Natural killer cell (primary cell): Measurements from ENCODE around the gene ARID1B. TPM values are rescaled to one million over a fixed set of nuclear protein-coding genes. Genes with fewer than 3 reads are reported as not detected.

Experiments used
- ATAC-seq, 3 donors: fragments of 150-1000 bp in 2 of 3; fragments of 200-7000 bp in 1 of 3; cut with Tn5 transposase; 1 replicate in 1 of 3; 2 replicates in 2 of 3; pipeline ENCODE4 v1.10.0; 2021; ENCODE audit warnings: mild to moderate bottlenecking in 2 of 3, moderate library complexity in 2 of 3
- DNase-seq, 2 donors: peaks; one replicate each; pipeline versions ENCODE4 v3.0.0 to v3.0.0-alpha.2; 2013 to 2021; ENCODE audit warnings: mixed read lengths in 1 of 2
- H3K27ac ChIP-seq: one replicate; pipeline ENCODE4 v1.5.1; 2013; ENCODE audit warnings: mild to moderate bottlenecking, low read length
- H3K27me3 ChIP-seq: one replicate; pipeline ENCODE4 v1.6.1; 2013; ENCODE audit warnings: low read length; ENCODE audit not compliant: control insufficient read depth, insufficient read depth
- H3K36me3 ChIP-seq: one replicate; pipeline ENCODE4 v1.6.1; 2013; ENCODE audit warnings: low read length; ENCODE audit not compliant: control insufficient read depth, insufficient read depth
- H3K4me1 ChIP-seq: one replicate; pipeline ENCODE4 v1.6.1; 2013; ENCODE audit warnings: low read length; ENCODE audit not compliant: control insufficient read depth, insufficient read depth
- H3K4me3 ChIP-seq: one replicate; pipeline ENCODE4 v1.5.1; 2013; ENCODE audit warnings: low read length
- H3K9me3 ChIP-seq: one replicate; pipeline ENCODE4 v1.6.1; 2013; ENCODE audit warnings: low read length; ENCODE audit not compliant: control insufficient read depth, insufficient read depth
- H3K27ac Mint-ChIP-seq, 2 donors: one replicate each; pipeline ENCODE4 v1.8.0; 2022; ENCODE audit warnings: mild to moderate bottlenecking in 2 of 2, mixed read lengths in 2 of 2, moderate library complexity in 1 of 2
- H3K27me3 Mint-ChIP-seq, 2 donors: one replicate each; pipeline ENCODE4 v1.8.0; 2022; ENCODE audit warnings: low read depth in 2 of 2, mixed read lengths in 2 of 2
- H3K36me3 Mint-ChIP-seq: one replicate; pipeline ENCODE4 v1.8.0; 2022; ENCODE audit warnings: mixed read lengths
- H3K4me1 Mint-ChIP-seq, 2 donors: one replicate each; pipeline ENCODE4 v1.8.0; 2022; ENCODE audit warnings: mixed read lengths in 2 of 2
- H3K4me3 Mint-ChIP-seq: one replicate; pipeline ENCODE4 v1.8.0; 2022; ENCODE audit warnings: mild to moderate bottlenecking, moderate library complexity, mixed read lengths
- H3K9me3 Mint-ChIP-seq, 2 donors: one replicate each; pipeline ENCODE4 v1.8.0; 2022; ENCODE audit warnings: mixed read lengths in 2 of 2
- CTCF ChIP-seq: fragments of 200-600 bp; IDR thresholded peaks from one replicate; pipeline ENCODE4 v1.8.0; 2022; ENCODE audit warnings: antibody characterized with exemption
- WGBS: methylation state at CpG from one replicate; pipeline ENCODE4 v1.1.7; 2013; ENCODE audit warnings: missing lambda C conversion rate; ENCODE audit not compliant: insufficient coverage; 5-methylcytosine and 5-hydroxymethylcytosine counted together
- intact Hi-C: fragments of 100-400 bp; cut with micrococcal nuclease; formaldehyde crosslinking; loops from one replicate; pipeline ENCODE4 v1.14.2; 2022
- total RNA-seq, 4 donors: library from RNA; stranded (reverse); fragments of 120-200 nt in 1 of 4; gene quantifications; one replicate each; pipeline versions ENCODE4 v1.2.3 to v1.2.4, GENCODE V29; 2013 to 2022

Gene ARID1B
- total RNA-seq, 3 donors from 2014 or later (not counting 1 experiment from before 2014, with no cell fraction given), result 180 to 201 (median 189) TPM

GRCh38 chr6:156731396-156731795, 45.8 kb upstream of the ARID1B start:
- H3K27me3 ChIP-seq, result no peaks in the 10 kb centered on the region
- Mint-ChIP-seq H3K36me3 (no peaks in the 10 kb centered on the region), H3K27ac (no peak overlapping the region), H3K27me3 (peaks cover 0 to 8% of the 10 kb centered on the region in 2 donors), H3K9me3 (no peaks in the 10 kb centered on the region), H3K4me3 (no peak overlapping the region), H3K4me1 (no peaks in the 10 kb centered on the region)
- no peaks in the 10 kb centered on the region for H3K4me1 ChIP-seq
- TF ChIP-seq CTCF, result no peak
- 94% methylated on average over 4 of the region's 4 CpGs for WGBS
- ATAC-seq, result no peak
- H3K4me3 ChIP-seq, result no peak overlapping the region
- DNase-seq, result no peak
- intact Hi-C loops, result no loop called here
- no peaks in the 10 kb centered on the region for H3K36me3 ChIP-seq
- H3K27ac ChIP-seq, result no peak overlapping the region
- H3K9me3 ChIP-seq, result no peaks in the 10 kb centered on the region

GRCh38 chr6:156735751-156736150, 41.4 kb upstream of the ARID1B start:
- Histone ChIP-seq H3K4me1 (no peaks in the 10 kb centered on the region), H3K27me3 (no peaks in the 10 kb centered on the region), H3K36me3 (no peaks in the 10 kb centered on the region), H3K27ac (no peak overlapping the region), H3K9me3 (peaks cover 5% of the 10 kb centered on the region), H3K4me3 (no peak overlapping the region)
- peaks cover 0 to 6% of the 10 kb centered on the region in 2 donors for H3K27me3 Mint-ChIP-seq
- no peak for TF ChIP-seq CTCF
- no peak for DNase-seq
- H3K9me3 Mint-ChIP-seq, result peaks cover 0 to 4% of the 10 kb centered on the region in 2 donors
- no peaks in the 10 kb centered on the region for H3K4me1 Mint-ChIP-seq
- ATAC-seq, result no peak
- H3K4me3 Mint-ChIP-seq, result no peak overlapping the region
- intact Hi-C loops, result no loop called here
- H3K36me3 Mint-ChIP-seq, result peaks cover 9% of the 10 kb centered on the region
- 91% methylated on average over 7 of the region's 7 CpGs for WGBS
- no peak overlapping the region for H3K27ac Mint-ChIP-seq

GRCh38 chr6:156740604-156741003, 36.6 kb upstream of the ARID1B start:
- Histone ChIP-seq H3K9me3 (peaks cover 5% of the 10 kb centered on the region), H3K27me3 (no peaks in the 10 kb centered on the region), H3K36me3 (no peaks in the 10 kb centered on the region), H3K4me3 (no peak overlapping the region), H3K27ac (no peak overlapping the region), H3K4me1 (no peaks in the 10 kb centered on the region)
- Mint-ChIP-seq H3K4me1 (no peaks in the 10 kb centered on the region), H3K36me3 (peaks cover 11% of the 10 kb centered on the region), H3K4me3 (no peak overlapping the region), H3K9me3 (peaks cover 0 to 4% of the 10 kb centered on the region in 2 donors), H3K27me3 (peaks cover 0 to 13% of the 10 kb centered on the region in 2 donors), H3K27ac (no peak overlapping the region)
- WGBS, result no CpG with 5 or more reads among the region's 1 CpG
- DNase-seq (no peak), ATAC-seq (no peak)
- no peak for TF ChIP-seq CTCF
- intact Hi-C loops, result no loop called here
